ENCODE measurements around the gene GBF1. TPM values are rescaled to one million over a fixed set of nuclear protein-coding genes. Genes with fewer than 3 reads are reported as not detected.

GBF1 gene
- total RNA-seq, 1 experiment from 2014 or later: 69.8 TPM

GRCh38 chr10:102423372-102423968, 178.1 kb downstream of the GBF1 start:
- BruUV-seq (replicated peaks): TSS peak; percentile 27
- ChIA-PET CTCF (interaction anchor here (0.7 to 5.3 kb wide), 8 partner anchors 9 to 254 kb away, joined by 3 to 37 read pairs (median 9); partner anchors contain the start of genes CUEDC2, ELOVL3 and NFKB2), POLR2A (interaction anchor here (0.6 to 2.7 kb wide), 3 partner anchors 9 to 178 kb away, joined by 3 to 20 read pairs (median 4); partner anchors contain the start of genes CUEDC2 and GBF1)
- H3K4me3 Mint-ChIP-seq (ENCODE audit: unreplicated experiment): no peak overlapping the region
- no peak overlapping the region; the same call in 1 of the 2 replicates for H3K4me3 ChIP-seq (ENCODE audit: low read depth, low read length)
- DNase-seq: no peak
- no peaks in the 10 kb centered on the region for H3K27me3 Mint-ChIP-seq (ENCODE audit: insufficient read depth, unreplicated experiment)
- H3K9me3 ChIP-seq: no peaks in the 10 kb centered on the region
- peaks cover 33% of the 10 kb centered on the region for H3K36me3 Mint-ChIP-seq (ENCODE audit: insufficient read depth, unreplicated experiment)
- TF ChIP-seq CTCF (IDR thresholded peaks at IDR 0.05; ENCODE audit: insufficient read depth in 1 of 2, low read depth in 1 of 2, low read length in 1 of 2, severe bottlenecking in 1 of 2, unreplicated experiment in 1 of 2): no peak
- H3K27ac Mint-ChIP-seq (ENCODE audit: unreplicated experiment): no peak overlapping the region
- intact Hi-C loops (cut with micrococcal nuclease; ENCODE audit: unreplicated experiment): loop anchor here (5.0 kb wide), 1 partner anchor 159 kb away; no protein-coding TSS in a partner anchor
- H3K4me1 ChIP-seq: peaks cover 5% of the 10 kb centered on the region; the same call in 1 of the 2 replicates
- H3K36me3 ChIP-seq (ENCODE audit: control insufficient read depth, insufficient read depth, low read length): 0 out of 2 replicates have a peak, but pooled peaks cover 1% of the 10 kb centered on the region
- peaks cover 7% of the 10 kb centered on the region for H3K4me1 Mint-ChIP-seq (ENCODE audit: low read depth, unreplicated experiment)
- no peaks in the 10 kb centered on the region for H3K9me3 Mint-ChIP-seq (ENCODE audit: unreplicated experiment)
- no peaks in the 10 kb centered on the region for H3K27me3 ChIP-seq (replicated peaks; ENCODE audit: control insufficient read depth, insufficient read depth, low read length)

- Mint-ChIP-seq H3K27me3 (ENCODE audit: insufficient read depth, unreplicated experiment) (no peaks in the 10 kb centered on the region), H3K4me3 (ENCODE audit: unreplicated experiment) (no peak overlapping the region), H3K36me3 (ENCODE audit: insufficient read depth, unreplicated experiment) (peaks cover 30% of the 10 kb centered on the region), H3K9me3 (ENCODE audit: unreplicated experiment) (no peaks in the 10 kb centered on the region), H3K27ac (ENCODE audit: unreplicated experiment) (no peak overlapping the region), H3K4me1 (ENCODE audit: low read depth, unreplicated experiment) (peaks cover 3% of the 10 kb centered on the region)
- Histone ChIP-seq H3K27me3 (replicated peaks; ENCODE audit: control insufficient read depth, insufficient read depth, low read length) (no peaks in the 10 kb centered on the region), H3K9me3 (no peaks in the 10 kb centered on the region), H3K4me3 (ENCODE audit: low read depth, low read length) (no peak overlapping the region), H3K36me3 (ENCODE audit: control insufficient read depth, insufficient read depth, low read length) (0 out of 2 replicates have a peak, but pooled peaks cover 1% of the 10 kb centered on the region), H3K4me1 (peaks cover 5% of the 10 kb centered on the region; the same call in 1 of the 2 replicates)
- POLR2A ChIA-PET: interaction anchor here (0.6 to 2.7 kb wide), 2 partner anchors 8 to 179 kb away, joined by 4 to 20 read pairs; partner anchors contain the start of genes CUEDC2 and GBF1
- CTCF ChIA-PET: interaction anchor here (5.3 kb wide), 1 partner anchor 30 kb away, joined by 28 read pairs; the partner anchor contains the start of gene NFKB2
- intact Hi-C loops (cut with micrococcal nuclease; ENCODE audit: unreplicated experiment): loop anchor here (5.0 kb wide), 1 partner anchor 158 kb away; no protein-coding TSS in a partner anchor
- DNase-seq: no peak
- no TSS peak for BruUV-seq (replicated peaks)
- no peak for TF ChIP-seq CTCF (IDR thresholded peaks at IDR 0.05; ENCODE audit: insufficient read depth in 1 of 2, low read depth in 1 of 2, low read length in 1 of 2, severe bottlenecking in 1 of 2, unreplicated experiment in 1 of 2)
These were observed 178.8 kb downstream of the GBF1 start for GRCh38 chr10:102424145-102424544.

GRCh38 chr10:102424916-102425315, 179.6 kb downstream of the GBF1 start:
- DNase-seq: no peak
- H3K9me3 Mint-ChIP-seq (ENCODE audit: unreplicated experiment): no peaks in the 10 kb centered on the region
- H3K4me3 Mint-ChIP-seq (ENCODE audit: unreplicated experiment): no peak overlapping the region
- ChIA-PET POLR2A (interaction anchor here (0.5 kb wide), 1 partner anchor 22 kb away, joined by 7 read pairs; no protein-coding TSS in a partner anchor), CTCF (no interaction called here)
- no peaks in the 10 kb centered on the region for H3K27me3 ChIP-seq (replicated peaks; ENCODE audit: control insufficient read depth, insufficient read depth, low read length)
- no peak overlapping the region for H3K4me3 ChIP-seq (ENCODE audit: low read depth, low read length)
- no peaks in the 10 kb centered on the region for H3K27me3 Mint-ChIP-seq (ENCODE audit: insufficient read depth, unreplicated experiment)
- BruUV-seq (replicated peaks): no TSS peak
- no peaks in the 10 kb centered on the region for H3K9me3 ChIP-seq
- H3K4me1 Mint-ChIP-seq (ENCODE audit: low read depth, unreplicated experiment): no peaks in the 10 kb centered on the region
- H3K36me3 ChIP-seq (ENCODE audit: control insufficient read depth, insufficient read depth, low read length): 0 out of 2 replicates have a peak, but pooled peaks cover 1% of the 10 kb centered on the region
- no peak overlapping the region for H3K27ac Mint-ChIP-seq (ENCODE audit: unreplicated experiment)
- peaks cover 22% of the 10 kb centered on the region for H3K36me3 Mint-ChIP-seq (ENCODE audit: insufficient read depth, unreplicated experiment)
- TF ChIP-seq CTCF (IDR thresholded peaks at IDR 0.05; ENCODE audit: insufficient read depth in 1 of 2, low read depth in 1 of 2, low read length in 1 of 2, severe bottlenecking in 1 of 2, unreplicated experiment in 1 of 2): no peak
- peaks cover 5% of the 10 kb centered on the region; the same call in 1 of the 2 replicates for H3K4me1 ChIP-seq
- intact Hi-C loops (cut with micrococcal nuclease; ENCODE audit: unreplicated experiment): loop anchor here (5.0 kb wide), 1 partner anchor 157 kb away; no protein-coding TSS in a partner anchor
